ENCODE results near the gene TFR2.

The TFR2 gene

DNA sequence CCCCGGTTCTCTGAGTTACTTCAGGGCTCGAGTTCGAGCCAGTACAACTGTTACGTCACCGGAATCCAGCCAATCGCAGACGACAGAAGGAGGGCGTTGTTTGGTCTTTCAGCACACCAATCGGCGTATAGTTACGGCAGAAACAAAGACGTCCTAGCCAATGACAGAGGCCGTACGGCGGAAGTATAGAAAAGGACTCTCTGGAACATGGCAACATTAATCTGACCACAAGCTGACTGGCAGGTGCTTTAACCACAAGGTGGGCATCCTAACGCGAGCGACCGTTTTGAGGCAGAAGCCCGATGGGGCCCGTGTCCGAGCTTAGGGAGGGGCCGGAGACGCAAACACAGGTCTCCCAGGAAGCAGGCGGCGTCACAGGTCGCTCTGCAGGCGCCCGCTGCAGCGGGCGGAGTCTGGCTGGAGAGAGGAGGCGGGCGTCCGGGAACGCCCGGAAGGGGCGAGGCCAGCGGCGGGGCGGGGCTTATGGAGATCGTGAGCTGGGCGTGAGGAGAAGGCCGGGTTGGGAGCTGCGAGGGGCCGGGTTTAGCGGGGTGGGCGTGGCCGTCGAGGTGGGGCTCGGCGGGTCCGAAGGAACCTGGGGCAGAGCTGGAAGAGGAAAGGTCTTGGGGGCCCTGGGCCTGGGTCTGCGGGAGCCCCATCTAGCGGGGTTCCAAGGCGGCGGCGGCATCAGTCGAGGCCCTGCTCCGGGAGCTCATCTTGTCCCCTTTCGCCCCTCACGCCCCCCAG lies 29.2 kb downstream of the TFR2 start, which contains the start of gene MOSPD3:
Gene MOSPD3 (plus strand): TSS at position 558 of the 747 bp plus-strand sequence. CDS start 252 bp downstream, outside the sequence.
- peak; percentile 99 for DNase-seq

DNA sequence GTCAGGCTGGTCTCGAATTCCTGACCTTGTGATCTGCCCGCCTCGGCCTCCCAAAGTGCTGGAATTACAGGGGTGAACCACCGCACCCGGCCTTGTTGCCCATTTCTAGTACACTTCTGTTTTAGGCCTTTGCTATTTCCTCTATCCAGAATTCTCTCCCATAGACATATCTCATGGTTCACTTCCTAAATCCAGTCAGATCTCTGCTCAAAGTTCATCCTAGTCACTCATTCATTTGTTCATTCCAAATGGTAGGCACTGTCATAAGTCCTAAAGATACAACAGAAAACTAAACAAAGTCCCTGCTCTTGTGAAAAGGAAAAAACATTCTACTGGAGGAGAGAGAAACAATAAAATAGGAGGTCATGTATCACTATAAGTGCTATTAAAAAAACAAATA lies 31.4 kb downstream of the TFR2 start:
- no peak for DNase-seq

DNA sequence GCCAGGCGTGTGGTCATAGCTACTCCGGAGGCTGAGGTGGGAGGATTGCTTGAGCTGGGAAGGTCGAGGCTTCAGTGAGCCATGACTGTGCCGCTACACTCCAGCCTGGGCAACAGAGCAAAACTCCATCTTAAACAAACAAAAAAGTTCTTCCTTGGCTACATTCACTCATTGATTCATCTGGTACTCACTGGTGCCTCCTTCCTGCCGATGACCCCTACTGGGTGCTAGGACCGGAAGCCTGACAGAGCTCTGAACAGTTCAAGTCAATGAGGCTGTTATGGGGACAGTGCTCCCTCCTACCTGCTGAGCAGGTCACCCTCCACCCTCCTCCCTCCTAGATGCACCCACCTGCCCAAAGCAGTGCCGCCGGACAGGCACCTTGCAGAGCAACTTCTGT lies 34.2 kb downstream of the TFR2 start:
- DNase-seq: no peak

DNA sequence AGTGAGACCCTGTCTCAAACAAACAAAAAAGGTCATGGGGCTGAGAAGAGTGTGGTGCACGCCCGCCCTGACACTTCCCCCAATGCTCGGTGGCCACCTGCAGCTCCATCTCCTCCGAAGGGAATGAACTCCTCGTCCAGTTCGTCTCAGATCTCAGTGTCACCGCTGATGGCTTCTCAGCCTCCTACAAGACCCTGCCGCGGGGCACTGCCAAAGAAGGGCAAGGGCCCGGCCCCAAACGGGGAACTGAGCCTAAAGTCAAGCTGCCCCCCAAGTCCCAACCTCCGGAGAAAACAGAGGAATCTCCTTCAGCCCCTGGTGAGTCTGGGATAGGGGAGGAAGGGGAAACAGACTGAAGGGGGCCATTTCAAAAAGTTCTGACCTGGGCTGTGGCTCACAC lies 35.0 kb downstream of the TFR2 start:
- DNase-seq: no peak

DNA sequence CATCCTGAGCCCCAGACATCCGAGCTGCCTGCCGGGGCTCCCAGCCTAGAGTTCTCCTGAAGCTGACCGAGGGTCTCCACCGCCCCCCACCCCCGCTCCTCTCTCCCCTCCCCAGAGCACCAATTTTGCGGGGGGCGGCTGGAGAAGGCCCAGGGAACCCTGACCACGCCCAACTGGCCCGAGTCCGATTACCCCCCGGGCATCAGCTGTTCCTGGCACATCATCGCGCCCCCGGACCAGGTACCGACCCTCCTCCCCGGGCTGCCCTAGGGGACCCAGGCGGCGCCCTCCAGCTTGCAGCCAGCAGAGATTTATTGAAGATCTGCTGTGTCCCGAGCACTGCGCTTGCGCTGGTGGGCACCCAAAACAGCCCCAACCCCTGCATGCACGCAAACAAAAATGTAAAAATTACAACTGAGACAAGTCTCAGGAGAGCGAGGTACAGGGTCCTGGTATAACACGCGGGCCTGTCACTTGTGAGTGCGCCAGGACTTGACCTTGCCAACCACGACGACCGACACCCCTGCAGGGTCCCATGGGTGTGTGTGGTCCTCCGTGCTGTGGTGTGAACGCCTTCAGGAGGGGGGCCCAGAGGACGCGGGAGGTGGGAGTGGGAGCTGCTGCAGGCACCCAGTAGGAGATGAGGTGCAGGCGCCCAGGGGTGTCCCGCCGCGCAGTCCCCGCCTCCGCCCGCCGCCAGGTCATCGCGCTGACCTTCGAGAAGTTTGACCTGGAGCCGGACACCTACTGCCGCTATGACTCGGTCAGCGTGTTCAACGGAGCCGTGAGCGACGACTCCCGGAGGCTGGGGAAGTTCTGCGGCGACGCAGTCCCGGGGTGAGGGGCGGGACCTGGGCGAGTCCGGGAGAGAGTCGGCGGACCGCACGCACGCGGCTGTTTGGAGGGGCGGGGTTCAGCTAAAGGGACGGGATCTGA lies 36.1 kb downstream of the TFR2 start:
- DNase-seq: peak; percentile 61

DNA sequence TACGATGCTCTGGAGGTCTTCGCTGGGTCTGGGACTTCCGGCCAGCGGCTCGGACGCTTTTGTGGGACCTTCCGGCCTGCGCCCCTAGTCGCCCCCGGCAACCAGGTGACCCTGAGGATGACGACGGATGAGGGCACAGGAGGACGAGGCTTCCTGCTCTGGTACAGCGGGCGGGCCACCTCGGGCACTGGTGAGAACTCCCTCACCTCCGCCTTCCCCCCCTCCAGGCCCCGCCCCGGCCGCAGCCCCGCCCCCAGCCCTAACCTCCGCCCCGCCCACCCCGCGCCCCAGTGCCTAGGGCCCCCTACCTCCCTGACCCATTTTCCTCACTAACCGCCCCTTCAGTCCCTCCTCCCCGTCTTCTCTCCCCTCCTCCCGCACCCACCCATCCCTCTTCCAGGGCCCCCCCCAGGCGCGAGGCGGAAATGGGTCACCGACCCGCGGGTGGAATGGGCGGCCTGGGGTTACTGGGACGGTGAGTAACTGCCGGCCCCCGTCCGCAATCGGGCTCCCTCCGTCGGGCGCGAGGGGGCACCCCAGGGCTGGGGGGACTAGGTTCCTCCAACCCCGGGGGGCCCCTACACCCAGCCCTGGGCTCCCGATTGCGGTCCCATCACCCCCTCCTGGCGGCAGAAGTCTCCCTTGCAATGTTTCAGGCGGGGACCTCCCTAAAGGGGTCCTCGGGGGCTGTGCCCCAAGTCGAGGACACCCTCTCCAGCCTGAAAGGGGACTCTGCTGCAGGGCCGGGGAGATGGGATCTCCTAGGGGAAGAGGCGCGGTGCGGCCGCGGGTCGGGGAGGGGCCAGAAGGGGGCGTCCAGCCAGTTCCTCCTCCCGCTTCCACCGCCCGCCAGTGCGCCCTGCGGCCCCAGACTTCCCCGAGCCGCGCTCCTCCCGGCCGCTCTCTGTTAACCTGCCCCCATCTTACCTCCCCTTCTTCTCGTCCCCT lies 37.0 kb downstream of the TFR2 start:
- DNase-seq: peak; percentile 72

DNA sequence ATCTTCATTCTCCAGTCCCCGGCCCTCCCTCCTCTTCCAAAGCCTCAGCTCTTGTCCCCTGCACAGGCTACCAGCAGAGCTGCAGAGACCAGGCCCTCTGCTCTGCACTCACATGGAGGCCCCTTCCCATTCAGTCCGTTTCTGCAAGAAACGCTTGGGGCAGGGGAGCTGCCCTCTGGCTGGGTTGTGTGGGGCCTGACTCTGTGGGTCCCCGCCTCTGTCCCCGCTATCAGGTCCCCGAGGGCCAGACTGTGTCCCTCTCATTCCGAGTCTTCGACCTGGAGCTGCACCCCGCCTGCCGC lies 37.7 kb downstream of the TFR2 start:
- no peak for DNase-seq

DNA sequence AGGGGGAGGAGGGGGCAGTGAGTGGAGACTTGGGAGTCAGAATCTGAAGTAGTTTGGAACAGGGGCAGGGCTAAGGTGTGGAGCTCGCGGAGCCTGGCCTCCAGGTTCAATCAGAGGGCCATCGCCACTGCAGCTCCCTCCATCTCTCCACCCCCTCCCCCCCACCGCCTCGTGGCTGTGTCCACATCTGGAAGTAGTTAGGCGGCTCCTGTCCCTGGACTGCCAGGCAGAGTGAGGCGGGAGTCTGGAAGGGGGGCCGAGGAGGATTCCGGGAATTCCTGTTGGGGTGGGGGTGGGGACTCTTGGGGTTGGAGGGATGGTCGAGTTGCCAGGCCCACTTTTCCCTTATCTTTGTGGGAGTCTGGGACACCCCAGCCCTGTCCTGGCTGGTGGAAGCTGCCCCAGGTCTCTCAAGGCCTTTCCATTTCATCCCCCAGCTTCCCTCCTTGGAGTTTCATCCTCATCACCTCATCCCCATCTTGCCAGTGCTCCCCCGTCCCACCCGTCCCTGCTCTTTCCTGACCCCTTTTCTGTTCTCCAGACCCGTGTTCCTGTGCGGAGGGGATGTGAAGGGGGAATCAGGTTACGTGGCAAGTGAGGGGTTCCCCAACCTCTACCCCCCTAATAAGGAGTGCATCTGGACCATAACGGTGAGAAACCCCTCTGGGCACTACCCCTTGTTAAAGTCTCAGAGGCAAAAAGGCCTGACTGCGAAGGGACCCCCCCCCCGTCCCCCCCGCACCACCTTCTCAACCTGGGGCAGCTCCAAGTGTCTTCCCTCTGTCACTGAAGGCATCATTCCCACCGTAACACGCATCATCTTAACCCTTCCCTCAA lies 38.2 kb downstream of the TFR2 start:
- DNase-seq: no peak

DNA sequence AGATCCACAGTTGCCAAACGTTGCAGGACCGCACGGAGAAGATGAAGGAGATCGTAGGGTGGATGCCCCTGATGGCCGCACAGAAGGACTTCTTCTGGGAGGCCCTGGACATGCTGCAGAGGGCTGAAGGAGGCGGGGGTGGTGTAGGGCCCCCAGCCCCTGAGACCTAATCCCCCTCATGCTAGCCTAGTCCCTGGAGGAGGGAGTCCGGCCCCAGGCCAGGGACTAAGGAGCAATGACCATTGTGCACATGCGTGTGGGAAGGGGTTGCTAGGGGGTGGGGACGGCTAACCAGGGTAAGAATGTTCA lies 40.7 kb downstream of the TFR2 start:
- DNase-seq: no peak

DNA sequence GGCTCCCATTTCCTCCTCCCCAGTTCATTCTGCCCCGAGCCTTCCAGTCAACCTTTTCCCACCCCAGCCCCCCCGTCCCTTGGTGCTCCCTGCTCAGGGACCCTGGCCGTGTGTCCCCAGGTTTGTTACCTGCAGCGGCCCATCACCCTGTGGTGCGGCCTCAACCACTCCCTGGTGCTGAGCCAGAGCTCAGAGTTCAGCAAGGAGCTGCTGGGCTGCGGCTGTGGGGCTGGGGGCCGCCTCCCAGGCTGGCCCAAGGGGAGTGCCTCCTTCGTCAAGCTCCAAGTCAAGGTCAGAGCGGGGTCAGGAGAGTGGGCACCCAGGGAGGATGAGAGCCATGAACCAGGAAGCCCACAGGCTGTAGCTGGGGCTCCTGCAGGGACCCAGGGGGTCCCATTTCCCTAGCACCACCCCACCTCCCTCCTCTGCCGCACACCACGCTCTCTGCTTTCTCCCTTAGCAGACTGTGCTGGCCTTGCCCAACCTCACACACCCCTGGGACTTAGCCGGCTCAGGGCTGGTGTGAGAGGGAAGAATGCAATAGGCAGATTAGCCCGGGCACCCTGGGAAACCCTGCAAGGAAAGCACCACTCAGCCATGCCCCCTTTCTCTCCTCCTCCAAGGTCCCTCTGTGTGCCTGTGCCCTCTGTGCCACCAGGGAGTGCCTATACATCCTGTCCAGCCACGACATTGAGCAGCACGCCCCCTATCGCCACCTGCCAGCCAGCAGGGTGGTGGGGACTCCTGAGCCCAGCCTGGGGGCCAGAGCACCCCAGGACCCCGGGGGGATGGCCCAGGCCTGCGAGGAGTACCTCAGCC lies 41.2 kb downstream of the TFR2 start:
- DNase-seq: no peak

DNA sequence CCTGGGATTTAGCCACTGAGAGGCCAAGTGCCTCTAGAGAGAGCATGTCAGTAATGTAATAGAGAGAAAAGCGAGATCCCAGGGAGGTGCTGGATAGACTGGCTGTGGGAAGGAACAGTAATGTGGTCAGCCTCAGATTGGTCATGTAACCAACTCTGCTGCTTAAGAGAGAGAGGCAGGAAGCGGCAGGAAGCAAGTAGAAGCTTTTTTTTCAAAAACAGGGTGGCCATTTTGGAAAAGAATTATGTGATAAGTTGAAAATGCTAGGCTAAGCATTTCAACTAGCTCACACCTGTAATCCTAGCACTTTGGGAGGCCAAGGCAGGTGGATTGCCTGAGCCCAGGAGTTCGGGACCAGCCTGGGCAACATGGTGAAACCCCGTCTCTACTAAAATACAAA lies 42.9 kb downstream of the TFR2 start:
- DNase-seq: no peak

DNA sequence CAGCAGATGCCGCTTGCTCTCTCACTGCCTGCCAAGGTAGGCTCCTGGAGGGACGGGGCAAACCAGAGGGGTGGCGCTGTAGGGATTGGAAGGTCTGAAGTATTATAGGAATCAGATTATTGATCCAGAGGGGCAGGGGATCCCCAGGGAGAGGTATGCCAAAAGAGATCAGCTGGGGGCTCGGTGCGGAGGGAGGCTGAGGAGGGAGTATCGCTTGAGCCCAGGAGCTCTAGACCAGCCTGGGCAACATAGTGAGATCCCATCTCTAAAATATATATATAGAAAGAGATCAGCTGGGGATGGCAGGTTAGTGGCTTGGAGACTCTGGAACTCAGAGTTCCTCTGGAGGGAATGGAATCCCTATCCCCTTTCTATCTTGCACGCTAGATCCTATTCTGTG lies 46.2 kb downstream of the TFR2 start:
- no peak for DNase-seq

DNA sequence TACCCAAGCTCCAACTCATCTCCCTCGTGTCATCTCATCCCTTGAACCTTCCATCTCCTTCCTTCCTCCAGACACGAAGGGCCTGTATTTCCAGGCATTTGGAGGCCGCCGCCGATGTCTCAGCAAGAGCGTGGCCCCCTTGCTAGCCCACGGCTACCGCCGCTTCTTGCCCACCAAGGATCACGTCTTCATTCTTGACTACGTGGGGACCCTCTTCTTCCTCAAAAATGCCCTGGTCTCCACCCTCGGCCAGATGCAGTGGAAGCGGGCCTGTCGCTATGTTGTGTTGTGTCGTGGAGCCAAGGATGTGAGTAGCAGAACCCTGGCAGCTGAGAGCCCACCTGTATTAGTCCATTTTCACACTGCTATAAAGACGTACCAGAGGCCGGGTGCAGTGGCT lies 49.8 kb downstream of the TFR2 start:
- DNase-seq: no peak

DNA sequence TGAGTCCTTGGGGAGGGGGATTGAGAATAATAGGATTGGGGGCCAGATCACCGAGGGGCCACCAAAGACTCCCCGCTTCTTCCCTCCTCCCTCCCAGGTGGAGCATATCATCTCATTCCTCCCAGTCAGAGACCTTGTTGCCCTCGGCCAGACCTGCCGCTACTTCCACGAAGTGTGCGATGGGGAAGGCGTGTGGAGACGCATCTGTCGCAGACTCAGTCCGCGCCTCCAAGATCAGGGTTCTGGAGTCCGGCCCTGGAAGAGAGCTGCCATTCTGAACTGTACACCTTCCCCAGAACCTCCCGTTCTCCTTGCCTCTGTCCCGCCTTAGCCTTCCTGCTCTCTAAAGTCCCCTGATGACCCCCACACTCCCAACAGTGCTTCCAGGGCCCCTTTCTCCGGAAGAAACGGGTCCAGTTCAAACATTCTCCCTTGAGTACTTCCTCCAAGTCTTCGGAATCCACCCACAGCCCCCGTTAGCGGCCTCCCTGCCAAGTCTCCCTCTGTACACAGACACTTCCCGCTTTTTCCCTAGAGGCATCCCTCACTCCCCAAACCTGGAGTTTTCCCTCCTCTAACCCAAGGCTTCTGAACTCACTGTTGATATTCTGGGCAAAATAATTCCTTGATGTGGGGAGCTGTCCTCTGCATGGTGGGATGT lies 51.1 kb downstream of the TFR2 start:
- DNase-seq: no peak

DNA sequence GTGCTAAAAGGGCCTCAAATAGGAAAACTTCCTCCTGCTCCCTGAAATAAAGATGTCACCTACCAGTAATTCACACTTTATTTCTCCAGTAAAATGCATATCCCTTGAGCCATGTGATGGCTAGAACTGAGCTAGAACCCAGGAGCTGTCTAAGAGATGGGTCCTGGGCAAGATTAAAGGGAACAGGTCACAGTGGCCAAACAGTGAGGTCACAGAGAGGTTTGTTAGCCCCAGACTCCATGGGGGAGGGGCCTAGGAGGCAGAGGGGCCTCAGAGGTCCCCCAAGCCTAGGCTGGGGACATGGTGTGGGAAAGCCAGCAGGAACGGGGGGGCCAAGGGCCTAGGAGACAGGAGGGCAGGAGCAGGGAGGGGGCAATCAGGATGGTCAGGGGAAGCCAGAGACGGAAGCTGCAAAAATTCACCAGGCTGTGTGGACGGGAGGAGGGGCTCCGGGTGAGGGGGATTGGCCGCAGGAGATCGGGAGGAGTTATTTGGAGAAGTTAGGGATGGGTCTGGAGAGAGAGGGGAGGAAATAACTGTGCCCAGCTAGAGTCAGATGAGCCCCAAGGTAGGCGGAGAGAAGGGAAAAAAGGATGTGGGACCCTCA lies 51.9 kb downstream of the TFR2 start:
- no peak for DNase-seq

DNA sequence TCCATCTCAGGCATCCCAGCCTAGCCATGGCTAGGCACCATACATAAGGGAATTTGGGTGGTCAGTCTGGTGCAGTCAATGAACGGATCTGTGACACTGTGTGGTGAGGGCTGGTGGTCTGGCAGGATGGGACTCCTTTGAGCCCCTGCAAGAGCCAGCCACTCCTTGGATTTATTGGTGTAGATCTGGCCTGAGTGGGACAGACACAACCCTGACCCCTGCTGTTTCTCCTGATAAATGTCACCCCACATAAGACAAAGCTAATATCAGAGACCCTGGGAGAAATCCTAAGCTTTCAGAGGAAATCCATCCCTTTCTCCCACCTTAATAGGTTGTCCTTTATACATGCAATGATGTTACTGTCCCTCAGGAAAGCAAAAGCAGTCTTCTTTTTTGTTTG lies 52.9 kb downstream of the TFR2 start:
- DNase-seq: no peak

DNA sequence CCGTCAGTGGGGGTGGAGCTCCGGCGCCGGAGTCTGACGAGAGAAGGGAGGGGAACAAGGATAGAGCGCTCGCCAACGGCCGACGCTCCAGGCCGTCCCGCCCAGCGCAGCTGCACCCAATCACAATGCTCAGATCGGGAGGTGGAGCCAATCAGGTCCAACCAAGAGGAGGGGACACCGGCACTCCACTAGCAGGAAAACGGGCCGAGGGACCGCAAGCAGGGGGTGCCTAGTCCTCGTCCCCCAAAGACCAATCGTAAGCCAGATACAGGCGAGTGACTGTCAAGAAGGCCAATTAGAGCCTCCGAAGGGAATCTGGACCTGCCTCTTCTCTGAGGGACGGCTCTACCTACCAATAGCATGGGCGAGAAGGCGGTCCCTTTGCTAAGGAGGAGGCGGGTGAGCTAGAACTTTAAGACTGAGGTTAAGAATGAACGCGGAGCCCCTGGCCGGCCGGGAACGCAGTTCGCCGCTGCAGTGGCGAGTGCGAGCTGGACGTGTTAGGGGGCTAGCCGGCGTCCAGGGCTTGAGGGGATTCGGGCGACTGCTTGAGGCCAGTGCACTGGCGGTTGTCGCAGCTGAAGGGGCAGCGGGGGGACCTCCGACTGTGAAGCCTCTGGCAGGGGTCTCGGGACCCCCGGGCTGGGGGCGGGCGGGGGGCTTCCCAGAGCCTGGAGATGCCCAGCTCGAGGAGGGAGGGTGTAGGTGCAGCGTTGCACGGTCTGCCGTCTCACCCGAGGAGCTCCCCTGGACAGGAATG lies 54.9 kb downstream of the TFR2 start, which contains the start of gene FBXO24:
Gene FBXO24 (plus strand): TSS at position 63 of the 760 bp plus-strand sequence. CDS start 298 bp downstream, at position 361.
- DNase-seq: peak; percentile 100

DNA sequence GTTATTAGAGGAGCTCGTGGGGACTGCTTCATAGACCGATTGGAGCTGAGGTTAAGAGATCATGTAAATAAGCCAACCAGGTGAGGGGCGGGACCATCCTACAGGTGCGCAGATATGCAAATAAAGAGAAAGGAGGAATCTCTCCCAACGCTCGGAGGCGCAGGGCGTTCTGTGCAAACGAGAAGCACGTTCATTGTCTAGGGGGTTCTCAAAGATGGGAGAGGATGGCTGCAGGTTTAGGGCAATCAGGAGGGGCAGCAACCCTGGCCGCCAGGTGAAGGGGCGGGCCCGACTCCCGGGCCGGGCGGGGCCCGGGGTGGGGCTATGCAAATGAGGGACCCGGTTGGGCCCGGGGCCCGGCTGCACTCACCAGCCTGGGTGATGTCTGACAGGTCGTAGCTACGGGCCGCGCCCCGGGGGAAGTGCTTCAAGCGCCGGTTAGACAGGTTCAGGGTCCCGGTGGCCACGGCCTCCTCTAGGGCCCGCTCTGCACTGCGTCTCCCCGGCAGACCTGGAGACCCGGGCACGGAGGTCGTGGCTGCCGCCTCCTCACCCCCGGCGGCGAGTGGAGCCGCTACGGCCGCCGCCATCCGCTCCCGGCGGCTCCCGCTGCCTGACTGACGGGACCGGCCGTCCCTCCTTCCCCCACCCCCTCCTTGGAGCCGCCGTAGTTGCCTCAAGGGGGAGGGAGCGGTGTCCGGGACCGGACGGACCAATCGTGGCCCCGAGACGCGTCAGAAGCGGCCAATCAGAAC lies 55.7 kb downstream of the TFR2 start, which contains the start of gene LRCH4:
Gene LRCH4 (minus strand): TSS at position 619 of the 755 bp plus-strand sequence. CDS start 29 bp downstream, at position 590.
- DNase-seq: peak; percentile 66
